Activated T-cell treated with anti-CD3 and anti-CD28 coated beads for 4 hours (primary cell): ENCODE measurements around the gene HS2ST1.
A peak's percentile ranks its signal among the peaks of the same experiment; 100 is the strongest.
"Not testable (repeated sequence)": the region's sequence is repeated elsewhere in the genome, so short reads cannot be mapped to it uniquely, and the experiment has no call there.

Source experiments
- DNase-seq: peaks from one replicate; pipeline ENCODE4 v3.0.0-alpha.2; 2020

HS2ST1 gene

DNA sequence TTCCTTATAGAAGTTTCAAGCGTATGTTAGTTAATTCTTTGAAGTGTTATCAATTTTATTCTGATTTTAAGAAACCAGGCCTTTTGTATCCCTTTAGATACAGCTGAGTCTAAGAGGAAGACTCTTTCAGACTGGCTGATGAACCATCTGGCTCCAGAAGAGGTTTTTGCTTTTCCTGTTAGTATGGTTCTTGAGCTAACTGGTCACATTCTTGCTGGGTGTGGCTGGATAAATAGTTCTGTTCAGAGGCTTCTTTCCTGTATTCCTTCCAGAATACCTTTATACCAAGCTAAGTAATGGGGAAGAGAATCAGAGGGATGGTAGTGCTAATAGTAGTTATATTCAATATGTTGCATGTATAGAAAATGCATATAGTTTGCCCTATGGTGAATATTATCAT lies 12.4 kb downstream of the HS2ST1 start:
- DNase-seq, result no peak

DNA sequence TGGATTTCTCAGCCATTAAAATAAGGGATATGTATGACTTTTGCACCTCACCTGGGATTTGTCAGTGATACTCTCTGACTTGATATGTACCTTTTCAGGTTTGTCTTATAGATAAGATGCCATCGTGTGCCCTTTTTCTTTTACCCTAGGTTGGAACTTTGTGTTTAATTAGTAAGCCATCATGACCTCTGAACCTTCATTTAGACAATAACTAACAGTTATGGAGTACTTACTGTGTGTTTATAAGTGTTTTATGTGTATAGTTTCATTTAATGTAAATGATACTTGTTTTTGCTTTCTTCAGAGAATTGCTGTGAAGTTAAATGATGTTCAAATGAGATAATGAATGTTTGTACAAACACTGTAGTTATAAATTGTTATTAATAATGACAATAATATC lies 14.4 kb downstream of the HS2ST1 start:
- DNase-seq, result no peak

DNA sequence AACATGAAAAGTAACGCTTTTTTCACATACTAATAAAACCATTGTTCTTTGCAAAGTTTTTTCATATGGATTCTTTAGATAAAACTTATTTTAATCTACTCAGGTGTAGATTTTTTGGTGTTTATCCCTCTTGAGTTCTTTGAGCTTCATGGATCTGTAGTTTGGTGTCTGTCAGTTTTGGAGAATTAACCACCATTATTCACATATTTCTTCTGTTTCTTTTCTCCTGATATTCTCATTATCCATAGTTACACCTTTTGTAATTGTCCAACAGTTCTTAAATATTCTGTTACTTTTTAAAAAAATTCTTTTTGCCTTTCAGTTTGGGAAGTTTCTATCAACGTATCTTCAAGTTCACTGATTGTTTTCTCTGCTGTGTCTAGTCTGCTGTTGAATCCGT lies 18.6 kb downstream of the HS2ST1 start:
- DNase-seq, result no peak

DNA sequence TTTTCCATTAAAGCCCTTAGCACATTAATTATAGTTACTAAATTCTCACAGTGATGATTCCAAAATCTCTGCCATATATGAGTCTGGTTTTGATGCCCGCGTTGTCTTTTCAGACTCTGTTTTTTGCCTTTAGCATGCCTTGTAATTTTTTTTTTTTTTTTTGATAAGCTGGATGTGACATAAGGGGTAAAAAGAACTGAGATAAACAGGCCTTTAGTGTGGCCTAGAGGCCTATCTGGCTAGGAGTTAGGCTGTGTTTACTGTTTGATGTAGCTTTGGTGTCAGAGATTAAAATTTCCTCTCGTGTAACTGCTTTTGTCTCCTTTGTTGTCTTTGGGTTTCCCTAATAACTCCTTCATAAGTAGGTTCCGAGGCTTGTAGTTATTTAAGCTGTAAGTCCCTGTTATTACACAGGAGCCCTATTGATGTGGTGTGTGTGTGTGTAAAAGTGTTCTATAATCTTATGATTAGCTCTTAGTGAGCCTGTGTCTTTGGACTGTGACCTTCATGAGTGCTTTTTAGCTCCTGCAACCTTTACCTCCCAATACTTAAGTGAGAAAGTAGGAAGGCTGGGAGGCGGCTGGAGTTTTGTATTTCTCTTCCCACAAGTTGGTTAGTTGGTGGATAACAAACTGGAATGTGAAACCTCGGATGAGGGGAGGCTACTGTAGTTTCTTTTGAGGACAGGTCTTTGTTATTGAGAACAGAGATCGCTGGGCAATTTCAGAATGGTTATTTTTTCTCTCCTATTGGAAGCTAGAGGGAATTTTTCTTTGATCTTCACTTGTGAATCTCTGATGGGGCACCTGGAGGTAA lies 19.3 kb downstream of the HS2ST1 start:
- no peak for DNase-seq

DNA sequence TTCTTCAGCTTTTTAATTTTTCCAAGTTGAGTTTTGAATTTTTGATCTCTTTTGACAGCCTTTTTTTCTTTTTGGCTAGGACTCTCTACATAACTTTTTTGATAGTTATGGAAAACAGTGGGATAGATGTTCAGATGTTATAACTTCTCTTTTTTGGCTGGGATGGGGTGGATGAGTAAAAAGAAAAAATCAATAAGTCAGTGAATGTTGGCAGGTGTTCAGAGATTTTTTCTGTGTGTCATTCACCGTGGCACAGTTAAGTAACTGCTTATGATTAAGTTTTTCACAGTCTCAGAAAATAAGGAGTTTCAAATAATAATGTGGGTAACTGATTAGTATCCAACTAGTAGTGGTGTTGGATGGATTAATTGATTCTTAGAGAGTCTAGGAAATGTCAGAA lies 24.0 kb downstream of the HS2ST1 start:
- no peak for DNase-seq

DNA sequence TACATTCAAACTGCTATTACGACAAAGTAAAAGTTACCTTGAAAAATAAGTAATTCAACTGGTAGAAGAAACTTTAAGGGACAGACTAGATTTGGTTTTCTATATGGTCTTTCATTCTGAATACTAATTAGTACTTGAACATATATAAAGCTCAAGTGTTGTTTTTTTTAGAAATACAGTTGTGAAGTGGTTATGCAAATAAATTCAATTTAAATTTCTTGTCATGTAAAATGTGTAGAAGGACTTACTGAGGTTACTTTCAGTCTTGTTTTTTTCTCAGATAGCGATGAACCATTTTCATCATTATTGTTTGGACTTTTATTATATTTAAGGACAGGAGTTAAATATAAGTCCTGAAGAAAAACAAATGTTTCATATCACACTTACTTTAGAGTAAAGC lies 24.4 kb downstream of the HS2ST1 start:
- no peak for DNase-seq

DNA sequence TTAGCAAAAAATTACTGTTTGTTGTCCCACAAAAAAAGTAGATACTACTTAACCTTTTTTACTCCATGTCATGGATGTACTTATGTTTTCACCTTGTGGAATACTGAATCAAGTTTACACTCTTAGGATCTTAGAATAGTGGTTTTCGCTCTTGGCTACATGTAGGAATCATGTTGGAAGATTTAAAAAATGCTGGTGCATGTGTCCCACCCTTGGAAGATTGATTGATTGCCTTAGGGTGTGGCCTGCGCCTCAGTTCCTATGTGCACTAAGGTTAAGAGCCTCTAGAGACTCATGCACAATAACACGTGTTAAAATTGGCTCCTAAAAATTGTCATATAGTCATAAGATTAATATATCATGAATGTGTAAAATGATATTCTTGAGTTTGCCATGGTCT lies 25.0 kb downstream of the HS2ST1 start:
- DNase-seq, result no peak

DNA sequence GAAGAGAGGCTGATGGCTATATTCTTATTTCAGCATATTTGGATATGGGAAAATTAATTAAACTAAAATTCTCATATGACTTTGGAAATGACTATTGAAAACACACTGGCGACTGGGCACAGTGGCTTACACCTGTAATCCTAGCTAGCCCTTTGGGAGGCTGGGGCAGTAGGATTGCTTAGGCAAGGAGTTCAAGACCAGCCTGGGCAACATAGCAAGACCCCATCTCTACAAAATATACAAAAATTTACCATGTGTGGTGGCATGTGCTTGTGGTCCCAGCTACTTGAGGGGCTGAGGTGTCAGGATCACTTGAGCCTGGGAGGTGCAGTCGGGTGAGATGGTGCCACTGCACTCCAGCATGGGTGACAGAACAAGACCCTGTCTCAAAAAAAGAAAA lies 26.2 kb downstream of the HS2ST1 start:
- no peak for DNase-seq

DNA sequence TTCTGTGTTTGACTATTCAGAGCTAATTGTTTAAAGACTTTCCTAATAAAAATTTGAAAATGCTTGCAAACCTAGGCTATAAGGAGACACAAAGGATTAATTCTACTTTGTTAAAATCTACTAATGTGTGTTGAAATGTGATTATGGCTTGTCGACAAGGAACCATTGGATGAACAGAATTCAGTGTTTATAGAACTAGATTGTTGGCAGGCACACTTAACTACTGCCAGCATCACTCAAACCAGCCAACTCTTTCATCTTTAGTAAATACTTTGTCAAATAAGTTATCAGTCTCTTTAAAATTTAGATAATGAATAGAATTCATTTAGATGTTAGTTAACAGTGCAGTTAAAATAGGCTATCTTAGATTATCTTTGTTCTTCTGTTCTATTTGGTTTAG lies 27.6 kb downstream of the HS2ST1 start:
- no peak for DNase-seq

DNA sequence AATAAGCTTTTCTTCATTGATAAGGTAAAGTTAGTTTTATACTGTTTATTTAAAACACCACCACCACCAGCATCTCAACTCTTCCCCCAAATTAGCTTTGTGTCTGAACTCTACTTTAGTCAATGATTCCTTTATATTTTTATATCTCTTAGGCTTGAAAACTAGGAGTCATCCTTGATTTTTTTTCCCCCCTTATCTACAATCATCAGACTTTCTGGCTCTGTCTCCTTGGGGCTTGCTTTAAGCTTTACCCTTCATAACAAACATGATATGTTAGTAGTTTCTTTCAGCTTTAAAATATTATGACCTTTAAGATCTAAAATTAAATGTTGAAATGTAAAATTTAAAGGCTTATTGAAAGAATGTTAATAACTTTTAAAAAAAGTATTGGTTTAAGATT lies 28.3 kb downstream of the HS2ST1 start:
- no peak for DNase-seq

DNA sequence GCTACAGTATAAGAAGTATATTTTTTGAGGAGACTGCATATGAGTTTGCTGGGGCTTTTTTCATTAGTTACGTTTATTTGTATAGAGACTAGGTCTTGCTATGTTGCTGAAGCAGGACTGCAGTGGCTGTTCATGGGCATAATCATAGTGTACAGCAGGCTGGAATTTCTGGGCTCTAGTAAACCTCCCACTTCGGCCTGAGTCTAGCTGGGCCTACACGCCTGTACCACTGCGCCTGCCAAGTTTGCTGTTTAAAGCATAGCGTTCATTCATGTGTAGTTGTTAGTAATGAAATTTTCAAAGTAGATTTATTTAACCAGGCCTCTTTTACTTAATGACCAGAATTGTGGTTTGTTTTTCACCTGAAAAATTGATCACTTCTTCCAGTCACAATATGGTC lies 33.8 kb downstream of the HS2ST1 start:
- no peak for DNase-seq

DNA sequence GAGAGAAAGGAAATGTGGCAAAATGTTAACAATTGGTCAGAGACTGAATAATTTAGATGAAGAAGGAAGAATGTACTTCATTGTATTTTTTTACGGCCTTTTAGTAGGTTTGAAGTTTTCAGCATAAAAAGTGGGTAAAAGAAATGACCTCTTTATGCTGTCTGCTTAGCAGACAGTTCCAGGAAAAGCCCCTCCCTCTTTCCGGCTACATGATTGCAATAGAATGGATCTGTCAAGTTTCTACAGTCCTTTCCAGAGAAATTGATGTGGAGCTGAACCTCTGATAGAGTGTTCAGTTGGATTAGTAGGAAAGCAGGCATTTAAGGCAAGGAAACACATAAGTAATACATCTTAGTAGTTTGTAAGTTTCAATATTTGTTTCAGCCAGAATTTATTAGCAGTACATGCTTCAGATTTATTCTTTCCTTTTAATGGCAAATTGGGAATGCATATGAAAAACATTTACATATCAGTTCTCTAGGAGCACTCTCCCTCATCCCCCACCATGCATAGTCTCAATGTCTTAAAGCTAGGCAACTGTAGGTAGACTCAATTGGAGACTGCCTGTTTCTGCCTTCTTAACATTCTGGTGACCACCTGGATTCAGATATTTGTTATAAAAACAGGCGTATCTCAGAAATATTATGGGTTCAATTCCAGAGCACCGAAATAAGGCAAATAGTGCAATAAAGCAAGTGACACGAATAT lies 36.4 kb downstream of the HS2ST1 start:
- no peak for DNase-seq

DNA sequence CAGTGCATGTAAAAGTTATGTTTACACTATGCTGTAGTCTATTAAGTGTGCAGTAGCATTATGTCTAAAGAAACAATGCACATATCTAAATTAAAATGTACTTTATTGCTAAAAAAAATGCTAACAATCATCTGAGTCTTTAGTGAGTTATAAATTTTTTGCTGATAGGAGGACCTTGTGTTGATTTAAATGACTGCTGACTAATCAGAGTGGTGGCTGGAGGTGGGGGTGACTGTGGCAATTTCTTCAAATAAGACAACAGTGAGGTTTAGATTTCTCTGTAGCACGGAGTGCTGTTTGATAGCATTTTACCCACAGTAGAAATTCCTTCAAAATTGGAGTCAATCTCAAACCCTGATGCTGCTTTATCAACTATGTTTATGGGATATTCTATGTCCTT lies 37.0 kb downstream of the HS2ST1 start:
- DNase-seq, result no peak

DNA sequence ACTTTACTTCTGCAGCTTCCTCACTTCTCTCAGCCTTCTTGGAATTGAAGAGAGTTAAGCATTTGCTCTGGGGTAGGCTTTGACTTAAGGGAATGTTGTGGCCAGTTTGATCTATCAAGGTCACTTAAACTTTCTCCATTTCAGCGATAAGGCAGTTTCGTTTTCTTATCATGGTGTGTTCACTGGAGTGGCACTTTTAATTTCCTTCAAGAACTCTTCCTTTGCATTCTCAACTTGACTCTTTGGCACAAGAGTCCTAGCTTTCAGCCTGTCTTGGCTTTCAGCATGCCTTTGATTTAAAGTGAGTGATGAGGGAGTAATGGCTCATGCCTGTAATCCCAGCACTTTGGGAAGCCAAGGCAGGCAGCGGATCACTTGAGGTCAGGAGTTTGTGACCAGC lies 38.7 kb downstream of the HS2ST1 start:
- DNase-seq, result no peak

DNA sequence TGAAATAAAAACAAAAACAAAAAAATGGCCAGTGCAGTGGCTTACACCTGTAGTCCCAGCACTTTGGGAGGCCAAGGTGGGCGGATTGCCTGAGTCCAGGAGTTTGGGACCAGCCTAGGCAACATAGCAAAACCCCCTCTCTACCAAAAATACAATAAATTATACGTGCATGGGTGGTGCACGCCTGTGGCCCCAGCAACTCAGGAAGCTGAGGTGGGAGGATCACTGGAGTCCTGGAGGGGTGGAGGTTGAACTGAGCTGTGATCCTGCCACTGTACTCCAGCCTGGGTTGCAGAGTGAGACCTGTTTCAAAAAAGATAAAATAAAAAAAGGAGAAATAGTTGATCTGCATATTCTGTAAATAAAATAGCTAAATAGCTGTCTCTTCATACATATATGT lies 41.2 kb downstream of the HS2ST1 start:
- no peak for DNase-seq

DNA sequence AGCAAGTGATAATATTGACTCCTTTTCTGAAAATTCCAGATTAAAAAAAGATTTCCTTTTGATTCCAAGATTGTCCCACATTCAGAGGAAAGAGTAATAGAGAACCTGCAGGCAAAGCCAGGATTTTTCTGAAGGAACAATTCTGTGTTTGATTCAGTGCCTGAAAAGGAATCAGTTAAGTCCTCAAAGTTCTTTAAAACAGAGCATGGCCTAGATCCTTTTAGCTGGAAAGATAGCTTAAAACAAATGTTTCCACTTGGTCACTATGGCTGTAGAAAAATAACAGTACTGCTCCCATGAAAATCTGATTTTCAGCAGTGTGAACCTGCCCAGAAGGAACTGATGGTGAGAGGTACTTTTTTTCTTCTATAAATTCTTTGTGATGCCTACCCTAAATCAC lies 41.8 kb downstream of the HS2ST1 start:
- DNase-seq, result no peak

DNA sequence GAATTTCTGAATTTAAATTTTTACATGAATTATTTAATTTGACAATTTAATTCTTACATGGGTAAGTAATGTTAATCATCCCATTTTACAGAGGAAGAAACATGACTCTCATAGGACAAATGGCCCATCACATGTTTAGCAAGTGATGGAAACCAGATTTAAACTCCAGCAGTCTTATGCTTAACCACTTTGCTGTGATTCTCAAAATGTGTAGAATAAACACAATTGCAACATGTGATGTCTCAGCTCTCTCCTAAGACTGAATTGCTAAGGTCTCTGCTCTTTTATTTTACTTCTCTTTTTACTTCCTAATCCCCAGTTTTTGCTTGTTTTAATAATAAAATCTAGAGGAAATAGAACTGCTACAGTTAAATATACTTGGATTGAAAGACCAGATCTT lies 42.8 kb downstream of the HS2ST1 start:
- DNase-seq, result no peak

DNA sequence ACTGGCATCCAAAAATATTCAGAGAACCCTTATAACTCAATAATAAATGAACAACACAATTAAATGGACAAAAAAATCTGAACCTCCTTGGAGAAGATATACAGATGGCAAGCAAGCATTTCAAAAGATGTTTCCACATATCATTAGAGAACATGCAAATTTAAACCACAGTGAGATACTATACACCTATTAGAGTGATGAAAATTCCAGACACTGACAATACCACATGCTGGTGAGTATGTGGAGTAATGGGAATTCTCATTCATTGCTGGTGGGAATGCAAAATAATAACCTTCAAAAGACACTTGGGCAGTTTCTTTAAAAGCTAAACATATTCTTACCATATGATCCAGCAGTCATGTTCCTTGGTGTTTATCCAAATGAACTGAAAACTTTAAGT lies 46.1 kb downstream of the HS2ST1 start:
- no peak for DNase-seq

DNA sequence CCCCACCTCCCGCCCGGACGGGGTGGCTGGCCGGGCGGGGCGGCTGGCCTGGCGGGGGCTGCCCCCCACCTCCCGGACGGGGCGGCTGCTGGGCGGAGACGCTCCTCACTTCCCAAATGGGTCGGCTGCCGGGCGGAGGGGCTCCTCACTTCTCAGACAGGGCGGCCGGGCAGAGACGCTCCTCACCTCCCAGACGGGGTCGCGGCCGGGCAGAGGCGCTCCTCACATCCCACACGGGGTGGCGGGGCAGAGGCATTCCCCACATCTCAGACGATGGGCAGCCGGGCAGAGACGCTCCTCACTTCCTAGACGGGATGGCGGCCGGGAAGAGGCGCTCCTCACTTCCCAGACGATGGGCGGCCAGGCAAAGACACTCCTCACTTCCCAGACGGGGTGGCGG lies 49.4 kb downstream of the HS2ST1 start:
- not testable (repeated sequence) for DNase-seq

DNA sequence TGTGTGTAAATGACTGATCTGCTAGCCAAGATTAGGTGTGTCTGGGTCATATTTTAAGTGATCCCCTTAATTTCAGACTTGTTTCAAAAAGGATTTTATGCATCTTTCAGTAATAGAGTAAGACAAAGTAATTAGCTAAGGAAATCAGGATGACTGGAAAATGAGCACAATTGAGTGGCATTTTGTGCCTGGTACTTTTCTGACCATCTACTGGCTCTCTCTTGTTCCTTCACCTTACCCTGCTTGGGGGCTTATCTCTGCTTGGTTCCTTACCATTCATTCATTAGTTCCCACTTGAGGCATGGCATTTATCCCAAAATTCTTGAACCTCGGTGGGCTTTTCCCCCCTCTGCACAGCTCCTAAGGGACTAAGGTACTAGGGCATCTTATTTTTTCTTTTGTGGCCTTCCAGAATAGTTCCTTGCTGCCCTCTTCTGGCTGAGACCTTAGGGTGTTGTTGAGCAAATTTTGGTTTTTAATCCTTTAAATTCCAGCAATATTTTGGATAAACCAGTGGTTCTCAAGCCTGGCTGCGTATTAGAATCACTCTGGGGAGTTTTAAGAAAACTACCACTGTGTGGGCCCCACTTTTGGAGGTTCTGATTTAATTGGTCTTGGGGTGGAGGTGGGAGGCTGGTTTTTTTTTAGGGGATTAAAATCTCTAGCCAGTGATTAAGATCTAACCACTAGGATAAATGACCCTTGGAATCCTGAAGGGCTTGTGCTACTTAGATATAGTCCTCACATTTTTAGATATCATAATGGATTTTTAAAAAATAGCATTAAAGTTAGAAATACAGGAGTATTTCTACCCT lies 50.8 kb downstream of the HS2ST1 start:
- DNase-seq, result peak; percentile 0

DNA sequence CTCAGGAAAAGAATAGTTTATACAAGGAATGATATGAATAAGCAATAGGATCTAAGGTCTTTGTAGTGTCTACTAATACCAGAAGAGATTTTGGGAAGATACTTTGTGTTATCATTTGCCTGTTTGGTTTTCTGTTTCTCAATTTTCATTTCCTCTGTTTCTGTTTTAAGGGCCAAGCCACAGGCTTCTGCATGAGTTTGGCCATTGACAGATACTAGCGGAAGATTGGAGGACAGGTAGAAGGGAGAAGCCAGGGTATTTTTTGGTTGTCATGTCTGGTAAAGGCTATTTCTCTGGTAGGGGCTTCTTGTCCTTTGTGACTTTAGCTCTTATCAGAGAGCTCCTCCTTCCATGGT lies 51.4 kb downstream of the HS2ST1 start:
- DNase-seq, result no peak

DNA sequence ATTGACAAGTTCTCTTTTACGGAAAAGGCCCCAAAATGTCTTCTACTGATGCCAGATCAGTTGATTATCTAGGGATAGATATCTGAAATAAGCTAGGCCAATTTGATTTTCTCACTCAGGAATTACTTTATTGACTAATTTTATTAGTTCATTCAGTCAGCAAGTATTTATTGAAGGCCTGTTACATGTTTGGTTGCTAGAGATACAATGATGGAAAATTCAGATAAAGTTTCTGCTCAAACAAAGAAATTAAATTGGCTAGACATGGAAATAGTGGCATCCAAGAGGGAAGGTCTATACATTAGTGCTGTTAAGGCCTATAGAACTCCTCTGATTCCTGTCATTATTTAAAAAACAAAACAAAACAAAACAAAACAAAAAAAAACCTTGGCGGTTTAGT lies 56.5 kb downstream of the HS2ST1 start:
- no peak for DNase-seq

DNA sequence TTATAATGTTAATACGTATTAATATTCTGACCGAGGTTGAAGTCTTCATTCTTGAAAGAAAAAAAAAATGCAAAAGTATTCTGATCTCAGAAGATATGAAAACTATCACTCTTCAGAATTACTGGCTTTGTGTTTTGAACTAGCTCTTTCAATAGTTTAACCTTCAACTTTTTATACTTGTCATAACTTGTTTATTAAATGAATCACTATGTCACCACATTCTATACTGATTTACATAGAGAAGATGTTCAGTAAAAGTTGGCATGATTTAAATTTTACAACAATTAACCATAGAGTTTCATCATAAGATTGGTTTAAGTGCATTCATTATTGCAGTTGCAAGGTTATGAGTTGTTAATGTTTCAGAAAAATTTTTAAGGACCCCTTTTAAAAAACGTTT lies 57.3 kb downstream of the HS2ST1 start:
- no peak for DNase-seq

DNA sequence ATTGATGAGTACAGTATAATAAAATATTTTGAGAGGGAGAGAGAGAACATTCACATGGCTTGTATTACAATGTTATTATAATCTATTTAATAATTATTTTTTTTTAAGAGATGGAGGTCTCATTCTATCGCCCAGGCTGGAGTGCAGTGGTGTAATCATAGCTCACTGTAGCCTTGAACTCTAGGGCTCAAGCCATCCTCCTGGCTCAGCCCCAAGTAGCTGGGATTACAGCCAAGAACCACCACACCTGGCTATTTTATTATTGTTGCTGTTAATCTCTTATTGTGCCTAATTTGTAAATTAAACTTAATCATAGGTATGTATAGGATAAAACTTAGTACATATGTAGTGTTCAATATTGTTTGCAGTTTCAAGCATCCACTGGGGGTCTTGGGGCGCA lies 57.8 kb downstream of the HS2ST1 start:
- no peak for DNase-seq
